D721Med (cell line): ENCODE results near the gene RBBP9.

ENCODE experiments used
- DNase-seq: peaks from one replicate; pipeline ENCODE4 v3.0.0; 2011; ENCODE audit warnings: low spot score; ENCODE audit not compliant: insufficient read length
- FAIRE-seq: peaks from 2 replicates; lab custom pipeline; 2011; peaks lifted over from hg19 to GRCh38; lab: Jason Lieb, UNC
- CTCF ChIP-seq: IDR thresholded peaks from 2 replicates; pipeline ENCODE4 v1.5.1; 2012; ENCODE audit warnings: mild to moderate bottlenecking, control low read depth; ENCODE audit not compliant: insufficient read depth; ENCODE audit errors: missing control alignments

Gene RBBP9

DNA sequence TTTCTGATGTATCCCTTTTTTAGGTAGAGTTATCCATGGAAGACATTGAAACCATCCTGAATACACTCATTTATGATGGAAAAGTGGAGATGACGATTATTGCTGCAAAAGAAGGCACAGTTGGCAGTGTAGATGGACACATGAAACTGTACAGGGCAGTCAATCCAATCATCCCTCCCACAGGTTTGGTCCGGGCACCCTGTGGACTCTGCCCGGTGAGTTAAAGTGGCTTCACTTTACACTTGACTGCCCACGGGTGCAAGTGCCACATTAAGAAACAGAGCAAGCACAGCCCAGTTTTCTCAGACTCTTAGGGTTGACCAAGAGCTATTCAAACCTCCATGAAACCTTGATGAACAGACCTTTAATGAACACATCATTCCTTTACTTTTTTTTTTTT, 15.4 kb downstream of the RBBP9 start:
- DNase-seq (no peak), FAIRE-seq (no peak)
- TF ChIP-seq CTCF: no peak

DNA sequence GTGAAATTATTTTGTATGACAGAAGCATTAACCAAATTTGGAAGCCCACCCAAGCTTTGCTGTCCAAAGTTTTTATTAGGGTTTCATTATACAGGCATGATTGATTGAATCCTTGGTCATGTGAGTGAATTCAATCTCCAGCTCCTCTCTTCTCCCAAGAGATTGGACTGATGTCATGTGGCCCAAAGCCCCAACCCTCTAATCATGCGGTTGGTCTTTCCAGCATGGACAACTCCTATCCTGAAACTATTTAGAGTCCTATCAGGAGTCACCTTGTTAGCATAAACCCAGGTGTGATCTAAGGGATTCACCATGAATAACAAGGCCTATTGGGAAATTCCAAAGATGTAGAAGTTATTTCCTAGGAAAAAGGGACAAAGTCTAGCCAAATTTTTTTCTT, 19.2 kb downstream of the RBBP9 start:
- no peak for TF ChIP-seq CTCF
- FAIRE-seq (no peak), DNase-seq (no peak)

DNA sequence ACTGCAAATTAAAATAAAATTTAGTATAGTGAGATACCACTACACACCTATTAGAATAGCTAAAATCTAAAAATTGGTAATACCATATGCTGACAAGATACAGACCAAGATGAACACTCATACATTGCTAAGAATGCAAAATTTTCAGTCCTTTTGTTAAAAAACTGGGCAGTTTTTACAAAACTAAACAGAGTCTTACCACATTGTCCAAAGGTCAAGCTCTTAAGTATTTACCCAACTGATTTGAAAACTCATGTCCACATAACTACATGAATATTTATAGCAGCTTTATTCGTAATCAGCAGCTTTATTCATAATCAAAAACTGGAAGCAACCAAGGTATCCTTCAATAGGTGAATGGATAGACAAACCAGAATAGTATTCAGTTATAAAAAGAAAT, 19.8 kb downstream of the RBBP9 start:
- DNase-seq: no peak
- FAIRE-seq: no peak
- TF ChIP-seq CTCF: no peak

GRCh38 chr20:18466894-18467730, 29.9 kb downstream of the RBBP9 start, which contains the start of the genes DZANK1 and POLR3F:
Gene DZANK1, minus strand, starts transcription at chr20:18467030. Its CDS starts 1,672 bp downstream, at chr20:18465358.
Gene POLR3F, plus strand, starts transcription at chr20:18467390. Its CDS starts 117 bp downstream, at chr20:18467507.
- FAIRE-seq: no peak
- peak; percentile 75 for DNase-seq
- no peak for TF ChIP-seq CTCF

DNA sequence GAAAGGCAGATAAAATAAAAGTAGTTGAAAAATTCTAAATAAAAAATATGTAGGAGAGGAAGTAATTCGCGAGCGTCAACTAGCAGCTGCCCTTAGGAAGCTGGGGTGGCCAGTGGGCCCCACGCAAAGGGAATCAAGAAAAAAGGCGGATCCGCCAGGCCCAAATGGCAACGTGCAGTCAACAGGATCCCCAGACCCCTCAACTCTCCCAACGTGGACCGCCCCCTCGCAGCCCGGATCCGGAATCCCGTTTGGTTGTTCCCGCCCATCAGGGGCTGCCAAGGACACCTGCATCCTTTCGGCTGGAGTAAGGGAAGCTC, 30.5 kb downstream of the RBBP9 start:
- FAIRE-seq (no peak), DNase-seq (no peak)
- no peak for TF ChIP-seq CTCF

DNA sequence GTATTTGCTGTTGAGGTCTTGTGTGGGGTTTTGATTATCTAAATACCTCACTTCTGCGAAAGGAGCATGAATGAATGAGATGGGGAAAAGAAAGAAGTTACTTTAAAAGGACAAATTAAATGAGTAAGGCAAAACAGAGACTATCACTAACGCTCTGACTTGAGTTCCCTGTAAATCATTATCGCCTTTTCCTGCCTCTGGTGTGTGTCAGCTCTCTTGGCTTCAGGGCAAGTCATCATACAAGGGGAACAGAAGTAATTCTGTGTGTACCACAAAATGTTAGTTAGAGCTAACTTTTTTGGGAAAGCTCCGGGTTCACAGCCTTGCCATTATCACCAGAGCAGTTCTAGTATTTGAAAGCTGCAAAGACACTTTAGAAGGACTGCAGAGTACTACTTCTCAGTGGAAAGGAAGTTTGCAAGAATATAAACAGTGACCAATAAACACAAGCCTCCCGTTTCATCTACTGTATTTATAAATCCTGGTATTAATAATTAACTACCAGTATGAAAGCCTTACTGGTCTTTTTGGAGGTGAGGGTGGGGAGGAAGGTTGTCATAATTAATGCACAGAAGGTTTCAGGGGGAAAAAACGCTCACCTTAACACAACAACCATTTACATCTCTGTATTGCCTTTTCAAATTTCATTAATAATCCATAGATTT, 31.4 kb downstream of the RBBP9 start:
- DNase-seq: no peak
- no peak for FAIRE-seq
- TF ChIP-seq CTCF: no peak

- no peak for TF ChIP-seq CTCF
- FAIRE-seq: no peak
Measured at GRCh38 chr20:18456600-18456999, 40.4 kb downstream of the RBBP9 start.

More at GRCh38 chr20:18456600-18456999, 40.4 kb downstream of the RBBP9 start:
- DNase-seq: no peak
